Measurements from ENCODE around the gene UGT1A8. TPM values are rescaled to one million over a fixed set of nuclear protein-coding genes. Genes with fewer than 3 reads are reported as not detected.

The UGT1A8 gene
- total RNA-seq, 1 experiment from 2014 or later: 15.1 TPM

GRCh38 chr2:233818639-233819621 lies 201.5 kb downstream of the UGT1A8 start:
- DNase-seq (ENCODE audit: low read depth): no peak

GRCh38 chr2:233819884-233820773 lies 202.7 kb downstream of the UGT1A8 start:
- DNase-seq (ENCODE audit: low read depth): no peak

- no peak for DNase-seq (ENCODE audit: low read depth)
Measured at GRCh38 chr2:233820774-233821105, 203.3 kb downstream of the UGT1A8 start.

- no peak for DNase-seq (ENCODE audit: low read depth)
Measured at GRCh38 chr2:233821196-233821595, 203.8 kb downstream of the UGT1A8 start.

- no peak for DNase-seq (ENCODE audit: low read depth)
Measured at GRCh38 chr2:233821709-233822100, 204.3 kb downstream of the UGT1A8 start.

GRCh38 chr2:233822101-233822771 lies 204.8 kb downstream of the UGT1A8 start:
- no peak for DNase-seq (ENCODE audit: low read depth)

Other genes starting within 250 kb of the UGT1A8 start
- 21.2 and 22.1 TPM in 2 replicates for gene USP40, start 50.9 kb upstream of the UGT1A8 start, total RNA-seq (2014; rRNA removed; shearing (Covaris generic))
- 8.2 and 13.4 TPM in 2 replicates for gene UGT1A10, start 18.8 kb downstream of the UGT1A8 start, total RNA-seq (2014; rRNA removed; shearing (Covaris generic))
- gene UGT1A9, start 54.3 kb downstream of the UGT1A8 start, total RNA-seq (2014; rRNA removed; shearing (Covaris generic)): 0.24 and 1.0 TPM in 2 replicates
- gene UGT1A7, start 64.3 kb downstream of the UGT1A8 start, total RNA-seq (2014; rRNA removed; shearing (Covaris generic)): 0.17 TPM in 1 of 2 replicates, not detected in the other
- 1.1 TPM in 1 of 2 replicates, not detected in the other for gene UGT1A6, start 75.3 kb downstream of the UGT1A8 start, total RNA-seq (2014; rRNA removed; shearing (Covaris generic))
- 0.34 TPM in 1 of 2 replicates, not detected in the other for gene UGT1A5, start 95.3 kb downstream of the UGT1A8 start, total RNA-seq (2014; rRNA removed; shearing (Covaris generic))
- 0.63 TPM in 1 of 2 replicates, not detected in the other for gene UGT1A4, start 101.1 kb downstream of the UGT1A8 start, total RNA-seq (2014; rRNA removed; shearing (Covaris generic))
- not detected in 2 replicates for gene UGT1A3, start 111.4 kb downstream of the UGT1A8 start, total RNA-seq (2014; rRNA removed; shearing (Covaris generic))
- gene UGT1A1, start 142.6 kb downstream of the UGT1A8 start, total RNA-seq (2014; rRNA removed; shearing (Covaris generic)): 0.03 and 0.06 TPM in 2 replicates
- 0.21 and 0.80 TPM in 2 replicates for gene MROH2A, start 160.7 kb downstream of the UGT1A8 start, total RNA-seq (2014; rRNA removed; shearing (Covaris generic))
- gene HJURP, start 236.9 kb downstream of the UGT1A8 start, total RNA-seq (2014; rRNA removed; shearing (Covaris generic)): 85.5 and 86.3 TPM in 2 replicates